ENCODE results near the gene OBSCN. TPM values are rescaled to one million over a fixed set of nuclear protein-coding genes. Genes with fewer than 3 reads are reported as not detected.

The OBSCN gene
- total RNA-seq, 2 donors from 2014 or later = 159 to 317 TPM

DNA sequence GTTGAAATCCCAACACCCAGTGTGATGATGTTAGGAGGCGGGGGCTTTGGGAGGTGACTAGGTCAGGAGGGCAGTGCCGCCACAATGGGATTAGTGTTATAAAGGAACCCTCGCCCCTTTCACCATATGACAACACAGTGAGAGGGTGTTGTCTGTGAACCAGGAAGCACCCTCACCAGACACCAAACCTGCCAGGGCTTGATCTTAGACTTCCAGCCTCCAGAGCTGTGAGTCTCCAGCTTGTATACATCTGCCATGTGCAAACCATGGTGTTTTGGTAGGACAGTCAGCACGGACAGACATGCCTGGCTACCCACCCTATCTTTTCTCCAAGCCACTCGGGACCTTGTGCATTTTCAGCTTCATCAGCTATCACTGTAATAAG is 194.8 kb downstream of the OBSCN start:
- no peak overlapping the region for H3K27ac ChIP-seq
- H3K9me3 ChIP-seq = no peaks in the 10 kb centered on the region
- TF ChIP-seq, protein P1, sequence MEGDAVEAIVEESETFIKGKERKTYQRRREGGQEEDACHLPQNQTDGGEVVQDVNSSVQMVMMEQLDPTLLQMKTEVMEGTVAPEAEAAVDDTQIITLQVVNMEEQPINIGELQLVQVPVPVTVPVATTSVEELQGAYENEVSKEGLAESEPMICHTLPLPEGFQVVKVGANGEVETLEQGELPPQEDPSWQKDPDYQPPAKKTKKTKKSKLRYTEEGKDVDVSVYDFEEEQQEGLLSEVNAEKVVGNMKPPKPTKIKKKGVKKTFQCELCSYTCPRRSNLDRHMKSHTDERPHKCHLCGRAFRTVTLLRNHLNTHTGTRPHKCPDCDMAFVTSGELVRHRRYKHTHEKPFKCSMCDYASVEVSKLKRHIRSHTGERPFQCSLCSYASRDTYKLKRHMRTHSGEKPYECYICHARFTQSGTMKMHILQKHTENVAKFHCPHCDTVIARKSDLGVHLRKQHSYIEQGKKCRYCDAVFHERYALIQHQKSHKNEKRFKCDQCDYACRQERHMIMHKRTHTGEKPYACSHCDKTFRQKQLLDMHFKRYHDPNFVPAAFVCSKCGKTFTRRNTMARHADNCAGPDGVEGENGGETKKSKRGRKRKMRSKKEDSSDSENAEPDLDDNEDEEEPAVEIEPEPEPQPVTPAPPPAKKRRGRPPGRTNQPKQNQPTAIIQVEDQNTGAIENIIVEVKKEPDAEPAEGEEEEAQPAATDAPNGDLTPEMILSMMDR (IDR thresholded peaks at IDR 0.05) = no peak
- DNase-seq (ENCODE audit: low spot score) = no peak
- peaks cover 16% of the 10 kb centered on the region for H3K36me3 ChIP-seq
- H3K27me3 ChIP-seq = no peaks in the 10 kb centered on the region
- H3K4me3 ChIP-seq = no peak overlapping the region
- peaks cover 0 to 33% of the 10 kb centered on the region in 2 donors for H3K4me1 ChIP-seq

DNA sequence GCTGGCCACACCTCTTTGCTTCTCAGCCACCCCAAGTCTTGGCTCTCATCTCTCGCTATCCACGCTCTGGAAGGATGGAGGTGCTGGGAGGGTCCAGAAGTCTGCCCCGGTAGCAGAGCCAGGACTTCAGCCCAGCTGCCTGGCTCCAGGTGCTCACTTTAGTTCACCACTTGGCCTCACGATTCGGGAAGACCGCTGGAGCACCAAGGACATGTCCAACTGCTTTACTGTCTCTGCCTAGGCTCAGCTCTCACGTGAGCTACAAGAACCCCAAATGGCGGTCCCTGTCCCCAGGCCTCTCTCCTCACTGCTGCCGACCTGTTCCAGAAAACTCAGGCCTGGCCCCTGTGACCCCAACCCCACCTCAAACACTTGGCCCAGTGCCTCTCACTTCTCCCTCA is 195.4 kb downstream of the OBSCN start:
- DNase-seq (ENCODE audit: low spot score) = no peak
- H3K27me3 ChIP-seq = no peaks in the 10 kb centered on the region
- peaks cover 10% of the 10 kb centered on the region for H3K36me3 ChIP-seq
- H3K27ac ChIP-seq = no peak overlapping the region
- H3K4me3 ChIP-seq = no peak overlapping the region
- H3K4me1 ChIP-seq = peaks cover 0 to 39% of the 10 kb centered on the region in 2 donors
- H3K9me3 ChIP-seq = no peaks in the 10 kb centered on the region
- TF ChIP-seq, protein P1 (IDR thresholded peaks at IDR 0.05) = no peak

DNA sequence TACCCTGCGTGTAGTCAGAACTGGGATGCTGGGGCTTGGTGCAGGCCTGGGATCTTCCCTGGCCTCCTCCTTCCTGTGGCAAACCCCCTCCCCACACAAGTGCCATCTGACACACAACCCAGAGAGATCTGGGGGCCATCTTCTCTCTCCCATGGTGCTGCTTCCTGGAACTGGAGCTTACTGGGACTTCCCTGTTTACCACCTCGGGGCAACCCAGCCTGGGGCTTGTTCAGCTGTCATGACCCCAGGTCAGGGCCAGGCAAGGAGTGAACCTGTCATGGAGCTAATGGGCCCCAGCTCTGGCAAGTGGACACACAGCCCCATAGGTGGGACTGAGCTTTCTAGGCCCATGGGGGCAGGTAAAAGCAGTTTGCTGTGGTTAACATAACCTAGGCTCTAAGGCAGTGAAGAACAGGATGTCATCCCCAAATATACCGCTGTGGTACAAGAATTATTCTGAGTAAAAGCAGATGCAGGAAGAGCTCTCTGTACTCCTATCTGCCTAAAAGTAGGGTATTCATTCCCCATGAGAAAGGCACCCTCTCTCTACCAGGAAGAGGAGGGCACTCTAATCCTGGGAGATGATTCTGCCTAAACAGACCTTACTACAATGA is 196.4 kb downstream of the OBSCN start:
- TF ChIP-seq, protein P1 (IDR thresholded peaks at IDR 0.05) = no peak
- peaks cover 10% of the 10 kb centered on the region for H3K36me3 ChIP-seq
- no peaks in the 10 kb centered on the region for H3K27me3 ChIP-seq
- no peak overlapping the region for H3K4me3 ChIP-seq
- H3K4me1 ChIP-seq = peaks cover 0 to 45% of the 10 kb centered on the region in 2 donors
- H3K9me3 ChIP-seq = no peaks in the 10 kb centered on the region
- no peak for DNase-seq (ENCODE audit: low spot score)
- no peak overlapping the region for H3K27ac ChIP-seq

DNA sequence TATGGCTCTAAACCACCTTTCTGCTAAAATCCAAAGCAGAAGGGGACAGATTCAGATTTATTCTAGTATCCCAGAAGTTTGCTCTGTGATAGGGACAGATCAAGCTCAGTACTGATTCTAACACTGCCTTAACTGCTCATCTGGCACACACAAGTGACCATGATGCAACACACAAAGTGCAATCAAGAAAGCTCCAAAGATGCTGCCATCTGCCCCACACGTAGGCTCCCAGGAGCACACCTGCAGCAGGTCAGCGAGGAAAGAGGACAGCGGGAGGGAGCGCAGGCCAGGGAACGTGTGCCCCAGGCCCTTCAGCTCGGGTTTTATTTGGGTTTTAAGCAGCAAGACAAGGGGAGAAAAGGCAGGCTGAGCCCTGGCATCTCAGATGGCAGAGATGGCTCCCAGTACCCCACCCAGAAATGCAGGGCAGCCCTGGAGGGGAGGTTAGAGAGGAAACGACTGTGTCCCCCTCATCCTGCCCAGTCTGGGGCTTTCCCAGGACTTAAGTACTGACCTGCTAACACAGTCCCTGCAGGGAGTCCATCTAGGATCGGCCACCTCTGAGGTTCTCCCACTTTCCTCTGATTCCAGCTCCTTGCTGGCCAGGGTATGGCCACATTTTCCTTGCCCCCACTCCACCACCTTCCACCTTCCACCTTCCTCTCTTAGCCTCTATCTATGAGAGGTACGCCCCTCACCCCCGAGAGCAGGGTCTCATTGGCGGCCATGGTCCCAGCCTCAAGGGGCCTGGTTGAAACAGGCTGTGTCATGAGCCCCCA is 197.5 kb downstream of the OBSCN start:
- H3K27ac ChIP-seq = peak overlapping the region in 1 of 2 donors; percentile 82
- DNase-seq (ENCODE audit: low spot score) = no peak
- peaks cover 0 to 45% of the 10 kb centered on the region in 2 donors for H3K4me1 ChIP-seq

DNA sequence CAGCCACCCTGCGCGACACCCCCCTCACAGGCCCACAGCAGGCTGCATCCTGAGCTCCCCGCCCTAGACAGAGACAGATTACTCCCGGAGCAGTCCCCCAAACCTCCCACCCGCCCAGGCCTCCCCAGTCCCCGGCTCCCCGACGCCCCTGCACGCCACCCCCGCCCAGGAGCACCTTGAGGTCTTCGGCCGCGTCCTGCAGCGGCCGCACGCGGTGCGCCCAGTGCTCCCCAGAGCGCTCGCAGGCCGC is 198.1 kb downstream of the OBSCN start:
- no peak for DNase-seq (ENCODE audit: low spot score)
- peaks cover 0 to 45% of the 10 kb centered on the region in 2 donors for H3K4me1 ChIP-seq
- H3K27ac ChIP-seq = peak overlapping the region; percentile 82 to 87

More for the DNA sequence above, 197.5 kb downstream of the OBSCN start:
- TF ChIP-seq, protein P1 (IDR thresholded peaks at IDR 0.05) = no peak
- no peaks in the 10 kb centered on the region for H3K9me3 ChIP-seq
- peaks cover under 1% of the 10 kb centered on the region for H3K36me3 ChIP-seq
- H3K4me3 ChIP-seq = peak overlapping the region; percentile 92 to 98
- H3K27me3 ChIP-seq = no peaks in the 10 kb centered on the region

More for the DNA sequence above, 198.1 kb downstream of the OBSCN start:
- H3K9me3 ChIP-seq = no peaks in the 10 kb centered on the region
- H3K27me3 ChIP-seq = no peaks in the 10 kb centered on the region
- no peaks in the 10 kb centered on the region for H3K36me3 ChIP-seq
- TF ChIP-seq, protein P1 (IDR thresholded peaks at IDR 0.05) = no peak
- H3K4me3 ChIP-seq = peak overlapping the region; percentile 92 to 98
